GM19438 (cell line): ENCODE data around the gene RDH14.

ENCODE experiments used
- ATAC-seq: cut with Tn5 transposase; IDR thresholded peaks from one replicate; pipeline ENCODE4 v1.9.1; 2021; ENCODE audit warnings: low read depth; ENCODE audit not compliant: unreplicated experiment

The RDH14 gene

GRCh38 chr2:18560031-18560796, at the start of gene RDH14:
TSS of gene RDH14 (minus strand) at chr2:18560653. CDS start at chr2:18560572, 81 bp downstream.
- ATAC-seq, result peak; percentile 95

- no peak for ATAC-seq
Observed at GRCh38 chr2:18610090-18610489, 49.6 kb upstream of the RDH14 start.

GRCh38 chr2:18605115-18605514, 44.7 kb upstream of the RDH14 start:
- ATAC-seq, result no peak

GRCh38 chr2:18604531-18604885, 44.1 kb upstream of the RDH14 start:
- no peak for ATAC-seq

- ATAC-seq, result no peak
Observed at GRCh38 chr2:18603854-18604530, 43.5 kb upstream of the RDH14 start.

GRCh38 chr2:18602298-18602697, 41.8 kb upstream of the RDH14 start:
- no peak for ATAC-seq

GRCh38 chr2:18600255-18600613, 39.8 kb upstream of the RDH14 start:
- no peak for ATAC-seq

- ATAC-seq, result no peak
Observed at GRCh38 chr2:18599509-18600254, 39.2 kb upstream of the RDH14 start.

- no peak for ATAC-seq
Observed at GRCh38 chr2:18598848-18599484, 38.5 kb upstream of the RDH14 start.

- ATAC-seq, result no peak
Observed at GRCh38 chr2:18597618-18598017, 37.2 kb upstream of the RDH14 start.

GRCh38 chr2:18596993-18597392, 36.5 kb upstream of the RDH14 start:
- ATAC-seq, result no peak

GRCh38 chr2:18593496-18593895, 33.0 kb upstream of the RDH14 start:
- ATAC-seq, result no peak

GRCh38 chr2:18592372-18592771, 31.9 kb upstream of the RDH14 start:
- ATAC-seq, result no peak

- ATAC-seq, result no peak
Observed at GRCh38 chr2:18589354-18589753, 28.9 kb upstream of the RDH14 start, which contains the start of gene NT5C1B. TSS of gene NT5C1B (minus strand) at chr2:18589569. CDS start at chr2:18589468, 101 bp downstream.

- no peak for ATAC-seq
Observed at GRCh38 chr2:18588802-18589201, 28.3 kb upstream of the RDH14 start.

- no peak for ATAC-seq
Observed at GRCh38 chr2:18588049-18588448, 27.6 kb upstream of the RDH14 start.

- no peak for ATAC-seq
Observed at GRCh38 chr2:18585526-18585925, 25.1 kb upstream of the RDH14 start.

- ATAC-seq, result no peak
Observed at GRCh38 chr2:18584608-18584954, 24.1 kb upstream of the RDH14 start.

GRCh38 chr2:18583905-18584607, 23.6 kb upstream of the RDH14 start:
- no peak for ATAC-seq

- no peak for ATAC-seq
Observed at GRCh38 chr2:18580606-18581005, 20.2 kb upstream of the RDH14 start.
